IPS-15b (cell line): ENCODE measurements around the gene SELENOV.

Source experiments
- H3K27me3 ChIP-seq: one replicate; pipeline ENCODE4 v1.6.1; 2013; ENCODE audit warnings: low read length; ENCODE audit not compliant: control insufficient read depth, insufficient read depth
- H3K36me3 ChIP-seq: one replicate; pipeline ENCODE4 v1.6.1; 2013; ENCODE audit warnings: low read length; ENCODE audit not compliant: control insufficient read depth, insufficient read depth
- H3K4me1 ChIP-seq: one replicate; pipeline ENCODE4 v1.6.1; 2013; ENCODE audit warnings: mild to moderate bottlenecking, low read length; ENCODE audit not compliant: control insufficient read depth, insufficient read depth
- H3K4me3 ChIP-seq: one replicate; pipeline ENCODE4 v1.5.1; 2013; ENCODE audit warnings: low read depth, low read length
- H3K9ac ChIP-seq: one replicate; pipeline ENCODE4 v1.6.1; 2013; ENCODE audit warnings: low read depth, mild to moderate bottlenecking, low read length
- H3K9me3 ChIP-seq: one replicate; pipeline ENCODE4 v1.6.1; 2013; ENCODE audit warnings: mild to moderate bottlenecking, low read length; ENCODE audit not compliant: control insufficient read depth, insufficient read depth

Gene SELENOV

GRCh38 chr19:39532233-39533002 is 17.5 kb downstream of the SELENOV start, which contains the start of gene EID2B:
TSS of gene EID2B (minus strand) at chr19:39532852. CDS start at chr19:39532802, 50 bp downstream.
- Histone ChIP-seq H3K4me3 (peak within 1 kb of the TSS; percentile 90), H3K9ac (peak within 1 kb of the TSS; percentile 41), H3K36me3 (no peaks in the 10 kb centered on the region), H3K27me3 (peaks cover 2% of the 10 kb centered on the region), H3K4me1 (no peaks in the 10 kb centered on the region), H3K9me3 (no peaks in the 10 kb centered on the region)

GRCh38 chr19:39533003-39533512 is 18.1 kb downstream of the SELENOV start:
- Histone ChIP-seq H3K4me1 (no peaks in the 10 kb centered on the region), H3K27me3 (peaks cover 2% of the 10 kb centered on the region), H3K4me3 (no peak overlapping the region), H3K9me3 (no peaks in the 10 kb centered on the region), H3K36me3 (no peaks in the 10 kb centered on the region), H3K9ac (no peak overlapping the region)

- no peaks in the 10 kb centered on the region for H3K4me1 ChIP-seq
- H3K27me3 ChIP-seq = peaks cover 2% of the 10 kb centered on the region
- H3K9ac ChIP-seq = no peak overlapping the region
- no peaks in the 10 kb centered on the region for H3K36me3 ChIP-seq
- no peak overlapping the region for H3K4me3 ChIP-seq
- H3K9me3 ChIP-seq = no peaks in the 10 kb centered on the region
Measured at GRCh38 chr19:39533791-39534190, 18.9 kb downstream of the SELENOV start.

- Histone ChIP-seq H3K9me3 (no peaks in the 10 kb centered on the region), H3K9ac (peak overlapping the region; percentile 18), H3K36me3 (no peaks in the 10 kb centered on the region), H3K4me1 (peaks cover 2% of the 10 kb centered on the region), H3K4me3 (peak overlapping the region; percentile 63), H3K27me3 (no peaks in the 10 kb centered on the region)
Measured at GRCh38 chr19:39539165-39539517, 24.2 kb downstream of the SELENOV start.

GRCh38 chr19:39539518-39540332 is 24.8 kb downstream of the SELENOV start, which contains the start of gene EID2:
TSS of gene EID2 (minus strand) at chr19:39540161. CDS start at chr19:39540079, 82 bp downstream.
- H3K9ac ChIP-seq = peak within 1 kb of the TSS; percentile 18
- no peaks in the 10 kb centered on the region for H3K36me3 ChIP-seq
- H3K9me3 ChIP-seq = no peaks in the 10 kb centered on the region
- no peaks in the 10 kb centered on the region for H3K27me3 ChIP-seq
- peaks cover 2% of the 10 kb centered on the region for H3K4me1 ChIP-seq
- H3K4me3 ChIP-seq = peak within 1 kb of the TSS; percentile 63

- Histone ChIP-seq H3K27me3 (no peaks in the 10 kb centered on the region), H3K4me3 (no peak overlapping the region), H3K9ac (no peak overlapping the region)
Measured at GRCh38 chr19:39540333-39540673, 25.4 kb downstream of the SELENOV start.

GRCh38 chr19:39542206-39542605 is 27.3 kb downstream of the SELENOV start:
- no peaks in the 10 kb centered on the region for H3K9me3 ChIP-seq
- no peaks in the 10 kb centered on the region for H3K27me3 ChIP-seq
- H3K36me3 ChIP-seq = no peaks in the 10 kb centered on the region
- no peak overlapping the region for H3K4me3 ChIP-seq
- no peak overlapping the region for H3K9ac ChIP-seq
- H3K4me1 ChIP-seq = peaks cover 2% of the 10 kb centered on the region

More at GRCh38 chr19:39540333-39540673, 25.4 kb downstream of the SELENOV start:
- Histone ChIP-seq H3K9me3 (no peaks in the 10 kb centered on the region), H3K36me3 (no peaks in the 10 kb centered on the region), H3K4me1 (peaks cover 2% of the 10 kb centered on the region)

GRCh38 chr19:39543477-39543857 is 28.5 kb downstream of the SELENOV start:
- Histone ChIP-seq H3K36me3 (no peaks in the 10 kb centered on the region), H3K9ac (no peak overlapping the region), H3K4me3 (no peak overlapping the region), H3K9me3 (no peaks in the 10 kb centered on the region), H3K27me3 (no peaks in the 10 kb centered on the region), H3K4me1 (peaks cover 2% of the 10 kb centered on the region)

GRCh38 chr19:39544226-39544903 is 29.4 kb downstream of the SELENOV start:
- Histone ChIP-seq H3K4me1 (no peaks in the 10 kb centered on the region), H3K9me3 (no peaks in the 10 kb centered on the region), H3K9ac (no peak overlapping the region), H3K36me3 (no peaks in the 10 kb centered on the region), H3K4me3 (no peak overlapping the region), H3K27me3 (no peaks in the 10 kb centered on the region)

- no peak overlapping the region for H3K9ac ChIP-seq
- H3K27me3 ChIP-seq = no peaks in the 10 kb centered on the region
- no peaks in the 10 kb centered on the region for H3K36me3 ChIP-seq
- no peaks in the 10 kb centered on the region for H3K4me1 ChIP-seq
- H3K4me3 ChIP-seq = no peak overlapping the region
- H3K9me3 ChIP-seq = no peaks in the 10 kb centered on the region
Measured at GRCh38 chr19:39544911-39545310, 30.0 kb downstream of the SELENOV start.

- Histone ChIP-seq H3K4me3 (no peak overlapping the region), H3K27me3 (no peaks in the 10 kb centered on the region), H3K4me1 (no peaks in the 10 kb centered on the region), H3K9me3 (no peaks in the 10 kb centered on the region), H3K36me3 (no peaks in the 10 kb centered on the region), H3K9ac (no peak overlapping the region)
Measured at GRCh38 chr19:39546599-39546998, 31.7 kb downstream of the SELENOV start.
